Activated CD8-positive, alpha-beta T cell treated with anti-CD3 and anti-CD28 coated beads, Interleukin-2, amount 10 ng/mL, durations not matched to agents 7 days and 5 days (primary cell): ENCODE measurements around the gene PCDH9. TPM values are rescaled to one million over a fixed set of nuclear protein-coding genes. Genes with fewer than 3 reads are reported as not detected.

Experiments
- ATAC-seq: fragments of 150-1000 bp; cut with Tn5 transposase; one replicate; pipeline ENCODE4 v1.10.0; 2021; ENCODE audit warnings: moderate library complexity
- CTCF ChIA-PET: fragments of 350-600 bp; sonication (Branson Sonifier 250); formaldehyde crosslinking; loops from one replicate; lab custom pipeline; 2021; ENCODE audit warnings: antibody characterized with exemption; lab: Charles Lee
- POLR2A ChIA-PET: fragments of 350-600 bp; sonication (Branson Sonifier 250); formaldehyde crosslinking; loops from one replicate; lab custom pipeline; 2021; ENCODE audit warnings: antibody characterized with exemption; lab: Charles Lee
- DNase-seq: peaks from one replicate; pipeline ENCODE4 v3.0.0-alpha.2; 2020
- H3K27ac Mint-ChIP-seq: one replicate; pipeline ENCODE4 v1.8.0; 2021; ENCODE audit warnings: mild to moderate bottlenecking, mixed read lengths
- H3K27me3 Mint-ChIP-seq: one replicate; pipeline ENCODE4 v1.8.0; 2021; ENCODE audit warnings: low read depth, mixed read lengths
- H3K36me3 Mint-ChIP-seq: one replicate; pipeline ENCODE4 v1.8.0; 2021; ENCODE audit warnings: low read depth, mixed read lengths
- H3K4me1 Mint-ChIP-seq: one replicate; pipeline ENCODE4 v1.8.0; 2021; ENCODE audit warnings: low read depth, mixed read lengths
- H3K4me3 Mint-ChIP-seq: one replicate; pipeline ENCODE4 v1.8.0; 2021; ENCODE audit warnings: mild to moderate bottlenecking, mixed read lengths
- H3K9me3 Mint-ChIP-seq: one replicate; pipeline ENCODE4 v1.8.0; 2022; ENCODE audit warnings: mixed read lengths; ENCODE audit not compliant: insufficient read depth
- total RNA-seq, 2 experiments: library from RNA; stranded (reverse); gene quantifications; one replicate each; pipeline ENCODE4 v1.2.3, GENCODE V29; 2021

PCDH9 gene
- total RNA-seq, 2 experiments from 2014 or later = 0.08 to 0.13 TPM

- Mint-ChIP-seq H3K36me3 (no peaks in the 10 kb centered on the region), H3K4me1 (no peaks in the 10 kb centered on the region), H3K4me3 (no peak overlapping the region), H3K27ac (no peak overlapping the region), H3K27me3 (no peaks in the 10 kb centered on the region), H3K9me3 (no peaks in the 10 kb centered on the region)
- ChIA-PET POLR2A (no interaction called here), CTCF (no interaction called here)
- ATAC-seq (no peak), DNase-seq (no peak)
Measured at GRCh38 chr13:67090856-67091255, 139.3 kb downstream of the PCDH9 start.

DNA sequence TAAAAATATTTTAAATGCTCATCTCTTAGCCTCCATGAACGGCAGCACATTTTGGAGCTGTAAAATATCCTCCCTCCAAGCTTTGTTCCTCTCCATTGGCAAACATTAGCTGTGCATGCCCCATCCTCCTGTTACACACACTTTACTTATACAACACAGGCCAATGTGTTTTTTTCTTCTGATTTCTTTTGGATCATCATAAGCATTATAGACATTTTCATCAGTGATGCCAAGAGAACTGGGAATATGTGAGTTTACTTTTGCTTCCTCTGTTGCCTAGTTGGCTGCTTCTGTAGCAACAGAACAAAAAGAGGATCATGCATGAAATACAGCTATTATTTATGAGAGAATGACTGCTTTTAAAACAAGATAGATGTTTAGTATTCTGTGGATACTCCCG is 142.6 kb downstream of the PCDH9 start:
- no peak for ATAC-seq
- no peaks in the 10 kb centered on the region for H3K36me3 Mint-ChIP-seq
- POLR2A ChIA-PET = no interaction called here
- H3K27me3 Mint-ChIP-seq = no peaks in the 10 kb centered on the region
- H3K9me3 Mint-ChIP-seq = no peaks in the 10 kb centered on the region
- H3K4me3 Mint-ChIP-seq = no peak overlapping the region
- DNase-seq = no peak
- no peaks in the 10 kb centered on the region for H3K4me1 Mint-ChIP-seq
- CTCF ChIA-PET = no interaction called here
- no peak overlapping the region for H3K27ac Mint-ChIP-seq

GRCh38 chr13:67086260-67086659 is 143.9 kb downstream of the PCDH9 start:
- ATAC-seq = no peak

GRCh38 chr13:67084066-67084465 is 146.1 kb downstream of the PCDH9 start:
- no peak overlapping the region for H3K27ac Mint-ChIP-seq
- ChIA-PET CTCF (no interaction called here), POLR2A (no interaction called here)
- no peaks in the 10 kb centered on the region for H3K9me3 Mint-ChIP-seq
- no peak overlapping the region for H3K4me3 Mint-ChIP-seq
- ATAC-seq = no peak
- no peaks in the 10 kb centered on the region for H3K4me1 Mint-ChIP-seq
- H3K27me3 Mint-ChIP-seq = no peaks in the 10 kb centered on the region
- no peak for DNase-seq
- H3K36me3 Mint-ChIP-seq = no peaks in the 10 kb centered on the region

More at GRCh38 chr13:67086260-67086659, 143.9 kb downstream of the PCDH9 start:
- Mint-ChIP-seq H3K27ac (no peak overlapping the region), H3K36me3 (no peaks in the 10 kb centered on the region), H3K4me1 (no peaks in the 10 kb centered on the region), H3K27me3 (no peaks in the 10 kb centered on the region), H3K9me3 (no peaks in the 10 kb centered on the region), H3K4me3 (no peak overlapping the region)
- ChIA-PET POLR2A (no interaction called here), CTCF (no interaction called here)
- DNase-seq = no peak

DNA sequence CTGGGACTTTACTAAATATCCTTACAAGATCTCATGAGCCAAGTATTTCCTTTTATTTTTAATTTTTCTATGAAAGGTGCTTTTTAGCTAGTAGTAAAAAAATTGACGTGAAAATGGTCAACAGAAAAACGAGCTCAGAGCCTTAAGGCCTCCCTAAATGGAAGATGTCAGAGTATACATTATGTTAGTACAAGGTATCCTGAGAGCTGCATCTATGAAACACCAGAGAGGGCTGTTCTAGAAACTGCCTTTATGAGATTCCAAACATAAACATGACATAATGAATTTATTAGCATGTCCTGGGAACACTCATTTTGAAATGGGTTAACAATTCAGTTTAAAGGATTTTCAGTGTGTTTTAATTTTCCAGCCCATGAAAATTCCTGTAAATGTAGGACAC is 146.6 kb downstream of the PCDH9 start:
- Mint-ChIP-seq H3K36me3 (no peaks in the 10 kb centered on the region), H3K27ac (no peak overlapping the region), H3K4me3 (no peak overlapping the region), H3K9me3 (no peaks in the 10 kb centered on the region), H3K27me3 (no peaks in the 10 kb centered on the region), H3K4me1 (no peaks in the 10 kb centered on the region)
- ATAC-seq = no peak
- POLR2A ChIA-PET = no interaction called here
- no peak for DNase-seq
- CTCF ChIA-PET = no interaction called here

GRCh38 chr13:67080351-67080750 is 149.8 kb downstream of the PCDH9 start:
- Mint-ChIP-seq H3K27ac (no peak overlapping the region), H3K4me1 (no peaks in the 10 kb centered on the region), H3K36me3 (no peaks in the 10 kb centered on the region), H3K27me3 (no peaks in the 10 kb centered on the region), H3K4me3 (no peak overlapping the region), H3K9me3 (no peaks in the 10 kb centered on the region)
- ATAC-seq = no peak
- CTCF ChIA-PET = no interaction called here
- POLR2A ChIA-PET = no interaction called here
- no peak for DNase-seq

- Mint-ChIP-seq H3K9me3 (no peaks in the 10 kb centered on the region), H3K4me1 (no peaks in the 10 kb centered on the region), H3K36me3 (no peaks in the 10 kb centered on the region), H3K27ac (no peak overlapping the region), H3K4me3 (no peak overlapping the region), H3K27me3 (no peaks in the 10 kb centered on the region)
- no peak for DNase-seq
- ChIA-PET POLR2A (no interaction called here), CTCF (no interaction called here)
- no peak for ATAC-seq
Measured at GRCh38 chr13:67078062-67078461, 152.1 kb downstream of the PCDH9 start.

- no peak overlapping the region for H3K4me3 Mint-ChIP-seq
- no peak for ATAC-seq
- no peaks in the 10 kb centered on the region for H3K36me3 Mint-ChIP-seq
- DNase-seq = no peak
- no peaks in the 10 kb centered on the region for H3K4me1 Mint-ChIP-seq
- POLR2A ChIA-PET = no interaction called here
- H3K9me3 Mint-ChIP-seq = no peaks in the 10 kb centered on the region
- CTCF ChIA-PET = no interaction called here
- H3K27me3 Mint-ChIP-seq = no peaks in the 10 kb centered on the region
- H3K27ac Mint-ChIP-seq = no peak overlapping the region
Measured at GRCh38 chr13:67077132-67077531, 153.0 kb downstream of the PCDH9 start.

- Mint-ChIP-seq H3K4me1 (no peaks in the 10 kb centered on the region), H3K36me3 (no peaks in the 10 kb centered on the region), H3K27ac (no peak overlapping the region), H3K4me3 (no peak overlapping the region), H3K9me3 (no peaks in the 10 kb centered on the region), H3K27me3 (no peaks in the 10 kb centered on the region)
- DNase-seq = no peak
- ChIA-PET CTCF (no interaction called here), POLR2A (no interaction called here)
- ATAC-seq = no peak
Measured at GRCh38 chr13:67076378-67076777, 153.8 kb downstream of the PCDH9 start.

DNA sequence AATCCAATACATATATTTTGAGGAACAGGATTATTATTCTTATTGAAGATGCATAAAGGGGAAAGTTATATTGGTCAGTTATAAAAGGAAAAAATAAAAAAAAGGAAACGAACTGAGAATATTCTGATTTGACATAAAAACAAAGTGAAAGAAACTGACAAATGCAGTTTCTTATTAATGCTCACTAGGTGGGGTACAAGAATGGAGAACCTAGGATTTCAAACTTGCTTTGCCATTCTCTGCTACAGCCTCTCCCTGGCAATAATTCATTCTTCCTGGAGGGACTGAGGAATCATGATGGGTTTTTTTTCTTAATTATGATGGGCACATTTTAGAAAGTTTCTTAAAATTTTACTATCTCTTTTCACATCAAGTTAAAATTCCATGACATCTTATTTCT is 154.9 kb downstream of the PCDH9 start:
- Mint-ChIP-seq H3K9me3 (no peaks in the 10 kb centered on the region), H3K27me3 (no peaks in the 10 kb centered on the region), H3K4me3 (no peak overlapping the region), H3K27ac (no peak overlapping the region), H3K4me1 (no peaks in the 10 kb centered on the region), H3K36me3 (no peaks in the 10 kb centered on the region)
- DNase-seq = no peak
- no peak for ATAC-seq
- POLR2A ChIA-PET = no interaction called here
- CTCF ChIA-PET = no interaction called here

DNA sequence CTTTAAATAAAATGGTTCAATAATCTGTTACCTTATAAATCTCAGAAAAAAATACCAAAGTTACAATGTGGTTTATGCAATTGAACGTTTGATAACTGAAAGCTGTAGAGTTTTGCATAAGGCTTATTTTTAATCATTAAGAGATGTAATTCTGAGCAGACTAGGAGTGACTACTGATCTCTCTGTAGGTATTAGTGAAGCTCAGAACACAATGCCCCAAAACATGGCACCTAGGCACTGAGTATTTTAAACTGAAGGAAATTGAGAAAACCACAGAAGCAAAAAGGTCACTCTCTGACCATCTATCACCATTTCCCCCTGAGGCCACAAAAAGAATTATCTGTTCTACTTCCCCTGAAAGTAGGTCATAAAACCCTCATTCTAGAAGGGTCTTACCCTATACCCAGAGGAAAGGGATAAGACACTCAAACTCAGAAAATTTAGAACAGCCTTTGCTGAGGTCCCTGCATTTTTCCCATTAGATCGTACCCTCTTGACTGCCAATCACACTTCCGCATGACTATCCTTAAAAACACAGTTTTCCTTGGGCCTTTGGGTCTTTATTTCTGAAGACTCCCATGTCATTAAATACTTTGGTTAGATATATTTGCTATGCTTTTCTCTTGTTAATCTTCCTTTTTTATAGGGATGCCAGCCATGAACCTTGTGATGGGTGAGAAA is 158.1 kb downstream of the PCDH9 start:
- CTCF ChIA-PET = no interaction called here
- Mint-ChIP-seq H3K9me3 (no peaks in the 10 kb centered on the region), H3K4me1 (no peaks in the 10 kb centered on the region), H3K4me3 (no peak overlapping the region), H3K27me3 (no peaks in the 10 kb centered on the region), H3K36me3 (no peaks in the 10 kb centered on the region), H3K27ac (no peak overlapping the region)
- no peak for ATAC-seq
- POLR2A ChIA-PET = no interaction called here
- DNase-seq = no peak

GRCh38 chr13:67070306-67070705 is 159.8 kb downstream of the PCDH9 start:
- Mint-ChIP-seq H3K4me3 (no peak overlapping the region), H3K36me3 (no peaks in the 10 kb centered on the region)

More at GRCh38 chr13:67070306-67070705, 159.8 kb downstream of the PCDH9 start:
- DNase-seq = no peak
- ChIA-PET CTCF (no interaction called here), POLR2A (no interaction called here)
- no peaks in the 10 kb centered on the region for H3K4me1 Mint-ChIP-seq
- no peaks in the 10 kb centered on the region for H3K9me3 Mint-ChIP-seq
- H3K27ac Mint-ChIP-seq = no peak overlapping the region
- no peak for ATAC-seq
- no peaks in the 10 kb centered on the region for H3K27me3 Mint-ChIP-seq
